ENCODE data around the gene ZNF436.

DNA sequence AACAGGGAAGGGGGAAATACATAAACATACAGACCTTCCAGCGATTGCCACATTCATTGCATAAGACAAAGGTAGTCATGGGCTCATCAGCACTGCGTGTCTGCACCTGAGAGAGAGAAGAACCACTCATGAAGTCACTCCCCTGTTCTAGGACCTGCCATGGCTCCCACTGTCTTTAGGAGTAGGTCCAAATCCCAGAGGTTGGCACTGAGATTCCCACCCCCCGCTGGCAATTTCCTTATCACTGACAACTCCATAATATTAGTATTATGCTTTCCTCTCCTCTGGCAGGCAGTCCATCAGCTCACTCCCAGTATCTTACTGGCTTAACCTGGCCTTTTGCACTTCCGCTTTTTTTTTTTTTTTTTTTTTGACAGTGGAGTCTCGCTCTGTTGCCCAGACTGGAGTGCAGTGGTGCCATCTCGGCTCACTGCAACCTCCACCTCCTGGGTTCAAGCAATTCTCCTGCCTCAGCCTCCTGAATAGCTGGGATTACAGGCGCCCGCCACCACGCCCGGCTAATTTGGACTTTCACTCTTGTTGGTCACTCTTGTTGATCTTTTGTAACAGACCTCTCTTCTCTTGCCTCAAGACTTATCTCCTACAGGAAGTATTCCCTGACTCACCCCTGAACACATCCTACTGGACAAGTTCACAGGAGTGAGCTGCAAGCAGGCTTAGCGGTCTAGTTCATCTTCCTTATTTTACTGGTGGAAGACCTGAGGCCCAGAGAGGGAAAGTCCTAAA, 14.8 kb upstream of the ZNF436 start:
- TF ChIP-seq, protein P1, sequence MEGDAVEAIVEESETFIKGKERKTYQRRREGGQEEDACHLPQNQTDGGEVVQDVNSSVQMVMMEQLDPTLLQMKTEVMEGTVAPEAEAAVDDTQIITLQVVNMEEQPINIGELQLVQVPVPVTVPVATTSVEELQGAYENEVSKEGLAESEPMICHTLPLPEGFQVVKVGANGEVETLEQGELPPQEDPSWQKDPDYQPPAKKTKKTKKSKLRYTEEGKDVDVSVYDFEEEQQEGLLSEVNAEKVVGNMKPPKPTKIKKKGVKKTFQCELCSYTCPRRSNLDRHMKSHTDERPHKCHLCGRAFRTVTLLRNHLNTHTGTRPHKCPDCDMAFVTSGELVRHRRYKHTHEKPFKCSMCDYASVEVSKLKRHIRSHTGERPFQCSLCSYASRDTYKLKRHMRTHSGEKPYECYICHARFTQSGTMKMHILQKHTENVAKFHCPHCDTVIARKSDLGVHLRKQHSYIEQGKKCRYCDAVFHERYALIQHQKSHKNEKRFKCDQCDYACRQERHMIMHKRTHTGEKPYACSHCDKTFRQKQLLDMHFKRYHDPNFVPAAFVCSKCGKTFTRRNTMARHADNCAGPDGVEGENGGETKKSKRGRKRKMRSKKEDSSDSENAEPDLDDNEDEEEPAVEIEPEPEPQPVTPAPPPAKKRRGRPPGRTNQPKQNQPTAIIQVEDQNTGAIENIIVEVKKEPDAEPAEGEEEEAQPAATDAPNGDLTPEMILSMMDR (IDR thresholded peaks at IDR 0.05) = no peak
- TF ChIP-seq EP300 (IDR thresholded peaks at IDR 0.05; ENCODE audit: borderline replicate concordance in 1 of 2, low read depth in 1 of 2, low read length in 1 of 2) (no peak), EZH2phosphoT487 (IDR thresholded peaks at IDR 0.05; ENCODE audit: borderline replicate concordance, low read depth) (no peak), RXRA (IDR thresholded peaks at IDR 0.05; ENCODE audit: borderline replicate concordance, low read depth) (no peak), TAF1 (IDR thresholded peaks at IDR 0.05; ENCODE audit: borderline replicate concordance, low read depth, low read length) (no peak), SMC3 (IDR thresholded peaks at IDR 0.05; ENCODE audit: low read depth, low read length) (no peak)

All from SK-N-SH (cell line).